T1000 (cell line): ENCODE data around the gene LSM6.

Source experiments
- DNase-seq: peaks from one replicate; lab custom pipeline; 2025; ENCODE audit warnings: mixed read lengths; lab: John Stamatoyannopoulos, UW

LSM6 gene

DNA sequence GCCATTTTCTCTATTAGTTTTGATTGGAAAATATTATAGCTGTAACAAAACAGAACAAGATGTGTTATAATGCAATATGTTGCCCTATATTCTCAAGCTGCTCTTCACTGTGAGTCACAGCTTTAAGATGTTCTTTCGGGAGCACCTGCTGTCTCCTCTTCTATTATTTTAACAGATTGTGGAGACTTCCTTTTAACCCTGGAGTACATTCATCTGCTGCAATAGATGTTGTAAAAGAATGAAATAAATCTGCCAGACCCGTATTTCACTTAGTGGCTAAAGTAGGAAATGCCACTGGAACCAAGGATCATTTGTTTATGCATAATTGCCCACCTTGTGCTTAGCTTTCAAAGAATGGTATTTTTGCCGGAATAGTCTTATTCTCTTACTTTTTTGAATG is 11.1 kb downstream of the LSM6 start:
- DNase-seq = no peak

DNA sequence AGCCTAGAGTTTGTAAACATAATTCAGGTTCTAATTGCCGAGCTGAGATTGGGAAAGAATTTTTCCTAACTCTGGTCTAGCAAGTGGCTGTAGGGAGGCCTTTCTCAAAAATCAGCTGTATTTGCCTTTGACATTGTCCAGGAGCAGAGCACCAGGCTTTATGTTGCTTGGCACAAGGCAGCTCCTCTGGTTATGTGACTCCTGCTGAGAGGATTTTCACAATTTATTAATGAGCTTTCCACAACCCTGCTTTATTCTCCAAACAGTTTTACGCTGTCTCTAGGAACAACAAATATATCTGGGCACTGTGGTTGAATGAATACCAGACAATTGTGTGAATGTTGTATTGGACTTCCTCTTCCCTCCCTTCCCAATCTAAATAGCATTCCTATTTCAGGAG is 14.9 kb downstream of the LSM6 start:
- DNase-seq = no peak

- no peak for DNase-seq
These were observed 16.4 kb downstream of the LSM6 start for GRCh38 chr4:146191766-146192458.

DNA sequence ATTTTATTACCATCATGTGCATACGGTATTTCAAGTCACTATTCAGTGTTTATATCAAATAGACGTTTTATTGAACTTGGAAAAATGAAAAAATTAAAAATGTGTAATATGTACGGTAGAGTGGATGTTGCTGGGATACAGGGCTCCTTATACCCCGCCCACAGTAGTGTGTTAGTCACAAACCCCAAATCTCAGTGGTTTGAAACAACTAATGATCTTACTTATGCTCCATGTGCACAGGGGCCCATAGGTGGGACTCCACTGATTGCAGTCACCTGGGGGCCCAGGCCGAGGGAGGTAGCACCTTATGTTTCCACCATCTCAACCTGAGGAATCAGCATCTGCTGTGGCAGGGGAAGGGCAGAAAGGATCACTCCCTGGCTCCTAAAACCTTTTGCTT is 18.1 kb downstream of the LSM6 start:
- DNase-seq = no peak

DNA sequence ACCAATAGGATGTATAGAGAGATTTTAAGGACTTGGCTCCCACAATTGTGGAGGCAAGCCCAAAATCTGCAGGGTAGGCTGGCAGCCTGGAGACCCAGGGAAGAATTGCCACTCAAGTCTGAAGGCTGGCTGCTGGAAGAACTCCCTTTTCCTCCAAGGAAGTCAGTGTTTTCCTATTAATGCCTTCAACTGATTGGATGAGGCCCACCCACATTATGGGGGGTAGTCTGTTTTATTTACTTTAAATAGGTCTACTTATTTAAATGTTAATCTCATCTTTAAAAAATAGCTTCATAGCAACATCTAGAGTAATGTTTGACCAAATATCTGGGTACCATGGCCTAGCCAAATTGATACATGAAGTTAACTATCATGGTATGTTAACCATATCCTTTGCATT is 18.7 kb downstream of the LSM6 start:
- no peak for DNase-seq

DNA sequence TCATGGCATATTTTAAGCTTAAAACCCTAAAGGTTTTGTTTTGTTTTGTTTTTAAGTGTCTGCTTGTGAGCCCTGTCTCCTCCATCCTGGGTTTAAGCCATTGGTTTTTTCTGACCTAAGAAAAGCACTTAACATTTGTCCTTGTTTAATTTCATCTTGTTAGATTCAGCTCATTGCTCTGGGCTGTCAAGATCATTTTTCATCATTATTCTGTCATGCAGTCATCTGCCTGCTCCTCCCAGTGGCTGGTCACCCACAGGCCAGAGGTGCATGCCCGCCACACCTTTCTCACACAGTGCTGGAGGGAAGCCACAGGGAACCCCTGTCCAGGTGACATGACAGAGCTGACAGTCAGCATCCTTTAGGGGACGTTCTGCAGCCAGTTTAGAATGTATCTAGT is 27.1 kb downstream of the LSM6 start:
- no peak for DNase-seq

- no peak for DNase-seq
These were observed 31.9 kb downstream of the LSM6 start for GRCh38 chr4:146207410-146207809.

- no peak for DNase-seq
These were observed 35.4 kb downstream of the LSM6 start for GRCh38 chr4:146210890-146211289.

DNA sequence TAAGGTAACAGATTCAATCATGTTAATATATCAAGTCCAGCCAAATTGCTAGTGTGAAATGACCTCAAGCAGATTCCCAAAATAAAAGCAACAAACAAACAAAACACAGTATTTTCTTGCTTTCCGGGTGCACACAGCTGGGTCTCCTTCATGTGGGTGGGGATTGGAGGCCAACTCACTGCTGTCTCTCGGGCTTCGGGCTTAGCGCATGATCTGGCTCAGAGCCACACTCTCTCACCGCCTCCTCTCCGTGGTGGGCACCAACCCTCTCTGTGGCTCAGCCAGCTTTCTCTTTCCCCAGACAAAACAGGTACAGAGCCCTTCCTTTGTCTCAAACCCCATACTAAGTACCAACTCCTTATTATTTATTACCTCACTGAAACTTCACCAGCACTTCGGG is 35.9 kb downstream of the LSM6 start:
- DNase-seq = no peak

DNA sequence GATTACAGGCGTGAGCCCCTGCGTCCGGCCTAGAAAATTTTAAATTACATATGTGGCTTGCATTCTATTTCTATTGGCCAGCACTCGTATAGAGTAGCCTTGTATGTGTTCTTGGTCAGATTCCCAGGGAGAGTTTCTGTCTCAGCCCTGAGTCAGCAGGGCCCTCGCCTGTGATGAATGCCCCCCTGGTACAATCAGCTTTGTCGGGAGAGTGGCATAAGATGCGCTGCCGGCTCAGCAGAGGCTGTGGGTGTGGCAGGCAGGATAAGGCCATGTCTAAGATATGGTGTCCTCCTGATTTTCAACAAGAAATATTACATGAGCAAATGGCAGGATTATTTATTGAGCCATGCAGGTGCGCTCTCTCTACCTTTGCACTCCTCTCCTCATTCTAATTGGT is 37.3 kb downstream of the LSM6 start:
- DNase-seq = peak; percentile 23

DNA sequence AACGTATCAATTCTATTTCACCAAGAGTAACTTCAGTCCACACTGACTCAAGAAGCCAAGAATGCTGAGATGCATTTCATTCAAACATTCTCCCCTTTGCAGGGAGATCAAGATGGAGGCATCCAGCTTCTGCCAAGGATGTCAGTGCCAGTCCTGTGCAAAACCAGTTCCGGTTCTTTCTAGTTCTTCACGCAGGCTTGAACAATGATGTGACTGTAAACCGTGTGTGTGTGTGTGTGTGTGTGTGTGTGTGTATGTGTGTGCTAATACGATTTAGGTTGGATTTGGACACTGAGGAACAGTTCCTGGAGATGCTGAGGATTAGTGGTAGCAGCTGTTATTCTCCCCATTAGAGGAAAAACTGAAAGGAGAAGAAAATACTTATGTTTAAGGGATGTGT is 38.7 kb downstream of the LSM6 start, which contains the start of gene REELD1:
TSS of gene REELD1 (plus strand) at position 301 of the 400 bp plus-strand sequence. CDS start 2,415 bp downstream, outside the sequence.
- no peak for DNase-seq

GRCh38 chr4:146222313-146222712 is 46.8 kb downstream of the LSM6 start:
- DNase-seq = peak; percentile 11

- no peak for DNase-seq
These were observed 48.9 kb downstream of the LSM6 start for GRCh38 chr4:146224326-146224966.

- no peak for DNase-seq
These were observed 53.9 kb downstream of the LSM6 start for GRCh38 chr4:146229406-146229805.

DNA sequence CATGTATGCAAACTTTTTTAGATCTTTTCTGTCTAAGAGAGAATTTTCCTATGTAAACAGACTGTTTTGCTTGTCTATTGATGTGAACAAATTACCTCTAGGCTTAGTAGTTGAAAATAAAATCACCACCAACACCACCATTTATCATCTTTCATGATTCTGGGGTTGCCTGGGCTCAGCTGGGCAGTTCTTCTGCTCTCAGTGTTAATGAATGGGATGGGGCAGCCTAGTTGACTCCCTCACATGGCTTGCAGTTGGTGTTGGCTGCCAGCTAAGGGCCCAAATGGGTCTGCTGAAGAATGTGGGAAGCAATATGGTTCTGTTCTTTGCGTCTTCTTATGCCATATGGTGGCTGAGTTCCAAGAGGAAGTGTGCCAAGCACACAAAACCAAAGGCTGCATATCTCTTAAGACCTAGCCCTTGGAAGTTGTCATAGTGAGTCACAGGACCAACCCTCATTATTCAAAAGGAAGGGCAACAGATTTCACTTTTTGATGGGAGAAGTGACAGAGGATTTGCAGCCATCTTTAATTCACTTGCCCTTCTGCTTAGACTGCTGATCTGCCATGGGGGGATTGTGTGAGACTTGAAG is 56.7 kb downstream of the LSM6 start:
- DNase-seq = no peak

DNA sequence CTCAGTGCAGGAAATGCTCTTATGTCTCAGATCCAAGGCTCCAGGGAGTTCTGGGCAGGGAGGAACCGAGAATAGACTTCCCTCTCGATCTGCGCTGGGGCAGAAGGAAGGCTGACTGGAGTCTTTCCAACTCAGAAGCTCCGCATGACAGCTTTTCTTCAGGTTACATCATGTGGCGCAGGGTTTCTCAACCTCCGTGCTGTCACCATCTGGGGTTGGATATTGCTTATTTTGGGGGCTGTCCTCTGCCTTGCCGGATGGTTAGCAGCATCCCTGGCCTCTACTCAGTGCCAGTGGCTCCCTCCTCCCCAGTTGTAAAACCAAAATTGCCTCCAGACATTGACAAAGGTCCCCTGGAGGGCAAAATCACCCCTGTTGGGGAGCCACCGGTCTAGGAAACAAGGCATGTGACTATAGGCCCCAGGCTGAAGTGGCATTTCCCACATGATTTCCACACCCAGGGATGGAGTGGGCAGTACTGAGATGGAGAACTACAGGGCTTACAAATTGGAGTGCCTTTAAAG is 60.2 kb downstream of the LSM6 start:
- DNase-seq = peak; percentile 13

- no peak for DNase-seq
These were observed 60.7 kb downstream of the LSM6 start for GRCh38 chr4:146236216-146236615.

DNA sequence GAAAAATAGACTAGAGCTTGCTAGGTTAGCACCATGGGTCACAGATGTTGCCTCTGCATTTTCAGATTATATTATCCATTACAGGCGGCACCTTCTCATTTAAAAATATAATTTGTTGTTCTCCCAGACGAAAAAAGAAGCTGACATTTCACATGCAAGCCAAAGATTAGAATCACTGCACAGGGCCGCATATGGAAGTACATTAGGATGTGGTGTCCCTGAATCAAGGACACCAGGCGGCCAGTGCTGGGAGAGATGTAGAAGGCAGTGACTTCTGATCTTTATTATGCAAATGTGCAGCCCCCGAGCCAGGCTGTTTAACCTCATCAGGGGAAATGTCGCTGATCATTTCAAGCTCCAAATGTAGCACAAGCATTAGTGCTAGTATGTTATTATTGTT is 61.6 kb downstream of the LSM6 start:
- no peak for DNase-seq

DNA sequence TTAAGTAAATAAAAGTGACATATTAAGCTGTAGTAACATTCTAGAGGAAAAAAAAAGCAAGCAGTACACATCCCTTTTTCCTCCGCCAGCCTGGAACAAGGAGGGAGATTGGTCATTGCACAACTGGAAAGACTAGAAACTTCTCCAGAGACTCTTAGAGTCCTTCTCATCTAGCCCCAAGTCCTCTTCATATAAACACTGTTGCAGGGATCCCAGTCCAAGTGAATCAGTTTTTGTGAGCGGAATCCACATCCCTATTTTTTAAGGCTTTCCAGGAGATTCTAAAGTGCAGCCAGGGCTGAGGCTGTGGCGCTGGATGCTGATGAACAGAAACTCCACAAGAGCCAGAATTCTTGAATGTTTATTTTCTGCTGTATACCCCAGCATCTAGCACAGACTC is 62.6 kb downstream of the LSM6 start:
- no peak for DNase-seq
